A549 (cell line): ENCODE results near the gene BIRC5. TPM values are rescaled to one million over a fixed set of nuclear protein-coding genes. Genes with fewer than 3 reads are reported as not detected.

Source experiments
- ATAC-seq, 2 experiments: fragments of 200-7000 bp in 1 of 2; fragments of >200 bp in 1 of 2; cut with Nextera tagmentation in 1 of 2; cut with Tn5 transposase in 1 of 2; 3 replicates each; pipeline versions ENCODE4 v1.8.0 to v1.9.1; 2018 to 2020; ENCODE audit warnings: mild to moderate bottlenecking in 1 of 2, moderate library complexity in 1 of 2
- CTCF ChIA-PET: fragments of 300-600 bp; sonication (Branson Sonifier 250); formaldehyde crosslinking; extraction: SDS; loops from one replicate; lab custom pipeline; 2021; ENCODE audit warnings: antibody characterized with exemption, inconsistent platforms; lab: Yijun Ruan, JAX
- POLR2A ChIA-PET: fragments of 350-600 bp; formaldehyde crosslinking; extraction: SDS; loops from one replicate; lab custom pipeline; 2021; ENCODE audit warnings: antibody characterized with exemption, inconsistent platforms; lab: Yijun Ruan, JAX
- DNase-seq, 2 experiments: peaks; one replicate each; pipeline versions ENCODE4 v3.0.0 to v3.0.0-alpha.2; 2011 to 2016; ENCODE audit warnings: low read depth in 1 of 2, low spot score in 1 of 2
- FAIRE-seq: peaks from 2 replicates; lab custom pipeline; 2011; peaks lifted over from hg19 to GRCh38; lab: Jason Lieb, UNC
- H3K27ac ChIP-seq, 2 experiments: fragments of >200 bp; sonication (Bioruptor Twin); formaldehyde crosslinking; 3 replicates each; pipeline ENCODE4 v1.5.1; 2016 to 2017
- H3K4me1 ChIP-seq: fragments of >200 bp; sonication (Bioruptor Twin); formaldehyde crosslinking; 3 replicates; pipeline ENCODE4 v1.6.1; 2016
- H3K4me2 ChIP-seq: fragments of >200 bp; sonication (Bioruptor Twin); formaldehyde crosslinking; 3 replicates; pipeline ENCODE4 v1.6.1; 2016
- H3K4me3 ChIP-seq: fragments of >200 bp; sonication (Bioruptor Twin); formaldehyde crosslinking; 3 replicates; pipeline ENCODE4 v1.5.1; 2016
- H3K9me3 ChIP-seq: fragments of >200 bp; sonication (Bioruptor Twin); formaldehyde crosslinking; 3 replicates; pipeline ENCODE4 v1.6.1; 2016
- CBX8 ChIP-seq: fragments of 200-600 bp; sonication (generic); IDR thresholded peaks from 2 replicates; pipeline ENCODE4 v1.6.1; 2016
- CEBPB ChIP-seq, 2 experiments: fragments of >200 bp in 1 of 2; sonication (Bioruptor Twin) in 1 of 2; formaldehyde crosslinking in 1 of 2; IDR thresholded peaks; 2 replicates each; pipeline ENCODE4 v1.6.1; 2012 to 2016
- CHD2 ChIP-seq: fragments of 150-350 bp; IDR thresholded peaks from 2 replicates; pipeline ENCODE4 v1.6.1; 2014; ENCODE audit warnings: low read length; ENCODE audit not compliant: partially characterized antibody
- EP300 ChIP-seq, 2 experiments: fragments of >200 bp; sonication (Bioruptor Twin); formaldehyde crosslinking; IDR thresholded peaks; 2 replicates in 1 of 2; 3 replicates in 1 of 2; pipeline ENCODE4 v1.6.1; 2016 to 2017
- ESRRA ChIP-seq: fragments of 150-350 bp; IDR thresholded peaks from 2 replicates; pipeline ENCODE4 v1.6.1; 2014; ENCODE audit warnings: mild to moderate bottlenecking, low read length, borderline replicate concordance
- FOSB ChIP-seq: fragments of 250-450 bp; sonication (Bioruptor Pico); IDR thresholded peaks from 2 replicates; pipeline ENCODE4 v1.5.0; 2020; ENCODE audit warnings: mild to moderate bottlenecking, moderate library complexity
- FOXS1 ChIP-seq: fragments of 250-450 bp; sonication (Bioruptor Pico); IDR thresholded peaks from 2 replicates; pipeline ENCODE4 v1.5.0; 2020; ENCODE audit warnings: mild to moderate bottlenecking, moderate library complexity
- HDAC2 ChIP-seq: fragments of 200-600 bp; sonication (generic); IDR thresholded peaks from 2 replicates; pipeline ENCODE4 v1.6.1; 2016
- JUN ChIP-seq, 2 experiments: fragments of >200 bp; sonication (Bioruptor Twin); formaldehyde crosslinking; IDR thresholded peaks; 2 replicates in 1 of 2; 3 replicates in 1 of 2; pipeline ENCODE4 v1.6.1; 2016 to 2017
- JUNB ChIP-seq: fragments of >200 bp; sonication (Bioruptor Twin); formaldehyde crosslinking; IDR thresholded peaks from 2 replicates; pipeline ENCODE4 v1.6.1; 2016
- KDM5A ChIP-seq: fragments of 200-600 bp; sonication (generic); IDR thresholded peaks from 2 replicates; pipeline ENCODE4 v1.6.1; 2016; ENCODE audit warnings: antibody characterized with exemption, mild to moderate bottlenecking
- MAZ ChIP-seq: fragments of 150-350 bp; IDR thresholded peaks from 2 replicates; pipeline ENCODE4 v1.6.1; 2014; ENCODE audit warnings: antibody characterized with exemption, low read depth, low read length, borderline replicate concordance
- MYC ChIP-seq: IDR thresholded peaks from 2 replicates; pipeline ENCODE4 v1.6.1; 2012; ENCODE audit warnings: mild to moderate bottlenecking, inconsistent platforms, low read length, improper control_type of control experiment, borderline replicate concordance
- NPAS2 ChIP-seq: fragments of 250-450 bp; sonication (Bioruptor Pico); IDR thresholded peaks from 2 replicates; pipeline ENCODE4 v1.8.0; 2022; ENCODE audit warnings: mild to moderate bottlenecking, moderate library complexity, borderline replicate concordance
- PHF8 ChIP-seq: fragments of 200-600 bp; sonication (generic); IDR thresholded peaks from 2 replicates; pipeline ENCODE4 v1.6.1; 2016; ENCODE audit warnings: low read depth, mild to moderate bottlenecking, antibody characterized with exemption, moderate library complexity, borderline replicate concordance
- POLR2A ChIP-seq: IDR thresholded peaks from 2 replicates; pipeline ENCODE4 v1.6.1; 2012; ENCODE audit warnings: mild to moderate bottlenecking, low read length
- RAD21 ChIP-seq, 2 experiments: fragments of >200 bp in 1 of 2; sonication (Bioruptor Twin) in 1 of 2; formaldehyde crosslinking in 1 of 2; IDR thresholded peaks in 1 of 2; conservative IDR thresholded peaks in 1 of 2; 2 replicates in 1 of 2; 3 replicates in 1 of 2; pipeline ENCODE4 v1.6.1; 2012 to 2018; ENCODE audit warnings: inconsistent platforms in 1 of 2
- RFX5 ChIP-seq: fragments of 450-650 bp; IDR thresholded peaks from 2 replicates; pipeline ENCODE4 v1.7.1; 2014; ENCODE audit warnings: antibody characterized with exemption, mild to moderate bottlenecking, moderate library complexity
- SMC3 ChIP-seq: fragments of >200 bp; sonication (Bioruptor Twin); formaldehyde crosslinking; IDR thresholded peaks from 3 replicates; pipeline ENCODE4 v1.6.1; 2018; ENCODE audit warnings: inconsistent platforms
- TFCP2L1 ChIP-seq: fragments of 250-450 bp; sonication (Bioruptor Pico); IDR thresholded peaks from 2 replicates; pipeline ENCODE4 v1.5.0; 2021; ENCODE audit warnings: mild to moderate bottlenecking
- ZC3H11A ChIP-seq: fragments of 450-650 bp; IDR thresholded peaks from 2 replicates; pipeline ENCODE4 v1.6.1; 2014; ENCODE audit warnings: antibody characterized with exemption, mild to moderate bottlenecking
- WGBS: methylation state at CpG from one replicate; pipeline ENCODE4 v1.1.6; 2017; ENCODE audit errors: missing lambda C conversion rate; 5-methylcytosine and 5-hydroxymethylcytosine counted together
- polyA plus RNA-seq, 4 experiments: library from polyadenylated mRNA; depleted of rRNA in 3 of 4; stranded (reverse); fragments of >200 nt; fragmentation: RNase III in 1 of 4; extraction: RNeasy Plus Mini Kit Qiagen cat#74134 plus additional on column Dnase treatment in 1 of 4; gene quantifications; 2 replicates in 3 of 4; 3 replicates in 1 of 4; pipeline ENCODE4 v1.2.3, GENCODE V29; 2011 to 2017
- TF ChIP-seq, protein P1 (sequence below): fragments of 450-650 bp; IDR thresholded peaks from 2 replicates; pipeline ENCODE4 v1.6.1; 2014; ENCODE audit warnings: antibody characterized with exemption
- TF ChIP-seq, protein P2 (sequence below): fragments of >200 bp; sonication (Bioruptor Twin); formaldehyde crosslinking; IDR thresholded peaks from 3 replicates; pipeline ENCODE4 v1.5.1; 2016
- TF ChIP-seq, protein P3 (sequence below): IDR thresholded peaks from 2 replicates; pipeline ENCODE4 v1.6.1; 2012
- TF ChIP-seq, protein P4 (sequence below): fragments of 150-350 bp; IDR thresholded peaks from 2 replicates; pipeline ENCODE4 v1.6.1; 2014; ENCODE audit warnings: low read depth, mild to moderate bottlenecking, low read length
- TF ChIP-seq, protein P5 (sequence below): fragments of 250-450 bp; sonication (Bioruptor Pico); IDR thresholded peaks from 2 replicates; pipeline ENCODE4 v1.5.0; 2020; ENCODE audit warnings: low read depth, mild to moderate bottlenecking, moderate library complexity
- TF ChIP-seq, protein P6 (sequence below): fragments of 200-600 bp; sonication (generic); IDR thresholded peaks from 2 replicates; pipeline ENCODE4 v1.6.1; 2016; ENCODE audit warnings: antibody characterized with exemption, mild to moderate bottlenecking, moderate library complexity

Gene BIRC5
- polyA plus RNA-seq, 2 of the 4 experiments (the other 2 are of a cell fraction) = 51.9 to 109 TPM

DNA sequence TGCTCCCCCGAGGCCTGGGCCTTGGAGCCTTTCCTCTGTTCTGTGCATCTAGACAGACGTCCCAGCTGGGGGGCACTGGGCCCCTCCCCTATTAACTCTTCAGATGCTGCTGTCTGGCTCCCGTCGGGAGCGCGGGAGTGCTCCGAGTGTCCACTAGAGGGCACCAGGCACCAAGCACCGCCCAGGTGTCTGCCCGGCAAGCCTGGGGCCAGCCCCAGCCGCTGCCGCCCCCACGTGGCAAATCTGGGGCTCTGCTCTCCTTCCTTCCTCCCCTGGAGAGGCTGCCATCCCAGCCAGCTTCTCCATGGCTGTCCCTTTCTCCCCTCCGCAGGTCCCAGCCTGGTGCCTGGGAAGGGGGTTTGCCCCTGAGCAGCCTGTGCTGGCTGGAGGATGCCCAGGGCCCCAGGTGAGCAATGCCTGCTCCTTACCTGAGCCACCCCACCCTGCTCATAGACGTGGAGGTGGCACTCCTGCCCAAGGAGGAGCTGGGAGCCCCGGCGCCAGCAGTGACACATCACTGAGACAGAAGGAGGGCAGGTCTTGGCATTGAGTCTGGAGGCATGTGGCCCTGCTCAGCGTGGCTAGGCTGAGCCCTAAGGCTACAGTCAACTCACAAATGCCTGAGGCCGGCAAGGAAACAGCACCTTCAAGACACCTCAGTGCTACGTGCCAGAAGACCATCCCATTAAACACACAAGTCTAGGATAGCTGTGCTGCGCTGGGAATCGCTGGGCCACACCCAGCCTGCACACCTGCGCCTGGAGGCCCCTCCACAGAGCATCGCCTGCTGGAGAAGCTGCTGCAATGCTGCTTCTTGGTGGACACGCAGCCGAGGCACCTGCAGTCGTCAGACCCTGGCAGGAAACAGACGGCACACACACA lies 37.1 kb downstream of the BIRC5 start:
- H3K4me1 ChIP-seq = peaks cover 10% of the 10 kb centered on the region
- H3K4me3 ChIP-seq = no peak overlapping the region
- peak overlapping the region; percentile 69 for H3K4me2 ChIP-seq
- POLR2A ChIA-PET = interaction anchor here (0.9 kb wide), 1 partner anchor 293 kb away, joined by 3 read pairs; the partner anchor contains the start of gene TNRC6C
- DNase-seq = peak; percentile 90 to 98
- peak; percentile 81 to 90 for ATAC-seq
- CTCF ChIA-PET = interaction anchor here (0.6 to 11.6 kb wide), 112 partner anchors 9 to 1636 kb away, joined by 3 to 190 read pairs (median 4); partner anchors contain the start of genes AFMID, BIRC5, PGS1 and TK1
- TF ChIP-seq RFX5 (0 out of 2 replicates have a peak, but pooled peaks have one; percentile 12), POLR2A (no peak), MYC (peak; percentile 74), RAD21 (conservative IDR thresholded peaks at IDR 0.05 in 1 of 2, IDR thresholded peaks at IDR 0.05 in 1 of 2) (peak; percentile 98), FOXS1 (CRISPR knock-in tag) (no peak), SMC3 (peak; percentile 99), MAZ (peak; percentile 87; the same call in 1 of the 2 replicates), CHD2 (peak; percentile 21), ESRRA (0 out of 2 replicates have a peak, but pooled peaks have one; percentile 38), CBX8 (no peak), JUN (IDR thresholded peaks at IDR 0.05) (peak in 1 of 2 experiments; percentile 40; a peak in 1 of 5 replicates), ZC3H11A (no peak), KDM5A (no peak)
- TF ChIP-seq, protein P1, sequence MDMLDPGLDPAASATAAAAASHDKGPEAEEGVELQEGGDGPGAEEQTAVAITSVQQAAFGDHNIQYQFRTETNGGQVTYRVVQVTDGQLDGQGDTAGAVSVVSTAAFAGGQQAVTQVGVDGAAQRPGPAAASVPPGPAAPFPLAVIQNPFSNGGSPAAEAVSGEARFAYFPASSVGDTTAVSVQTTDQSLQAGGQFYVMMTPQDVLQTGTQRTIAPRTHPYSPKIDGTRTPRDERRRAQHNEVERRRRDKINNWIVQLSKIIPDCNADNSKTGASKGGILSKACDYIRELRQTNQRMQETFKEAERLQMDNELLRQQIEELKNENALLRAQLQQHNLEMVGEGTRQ = peak; percentile 68
- TF ChIP-seq, protein P2, sequence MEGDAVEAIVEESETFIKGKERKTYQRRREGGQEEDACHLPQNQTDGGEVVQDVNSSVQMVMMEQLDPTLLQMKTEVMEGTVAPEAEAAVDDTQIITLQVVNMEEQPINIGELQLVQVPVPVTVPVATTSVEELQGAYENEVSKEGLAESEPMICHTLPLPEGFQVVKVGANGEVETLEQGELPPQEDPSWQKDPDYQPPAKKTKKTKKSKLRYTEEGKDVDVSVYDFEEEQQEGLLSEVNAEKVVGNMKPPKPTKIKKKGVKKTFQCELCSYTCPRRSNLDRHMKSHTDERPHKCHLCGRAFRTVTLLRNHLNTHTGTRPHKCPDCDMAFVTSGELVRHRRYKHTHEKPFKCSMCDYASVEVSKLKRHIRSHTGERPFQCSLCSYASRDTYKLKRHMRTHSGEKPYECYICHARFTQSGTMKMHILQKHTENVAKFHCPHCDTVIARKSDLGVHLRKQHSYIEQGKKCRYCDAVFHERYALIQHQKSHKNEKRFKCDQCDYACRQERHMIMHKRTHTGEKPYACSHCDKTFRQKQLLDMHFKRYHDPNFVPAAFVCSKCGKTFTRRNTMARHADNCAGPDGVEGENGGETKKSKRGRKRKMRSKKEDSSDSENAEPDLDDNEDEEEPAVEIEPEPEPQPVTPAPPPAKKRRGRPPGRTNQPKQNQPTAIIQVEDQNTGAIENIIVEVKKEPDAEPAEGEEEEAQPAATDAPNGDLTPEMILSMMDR = peak; percentile 100
- TF ChIP-seq, protein P3, sequence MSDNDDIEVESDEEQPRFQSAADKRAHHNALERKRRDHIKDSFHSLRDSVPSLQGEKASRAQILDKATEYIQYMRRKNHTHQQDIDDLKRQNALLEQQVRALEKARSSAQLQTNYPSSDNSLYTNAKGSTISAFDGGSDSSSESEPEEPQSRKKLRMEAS = peak; percentile 83
- peak; percentile 32 for FAIRE-seq
- H3K9me3 ChIP-seq = no peaks in the 10 kb centered on the region
- WGBS = 29% methylated on average over 25 of the region's 27 CpGs
- peak overlapping the region; percentile 52 to 73; a peak in 5 of 6 replicates for H3K27ac ChIP-seq

DNA sequence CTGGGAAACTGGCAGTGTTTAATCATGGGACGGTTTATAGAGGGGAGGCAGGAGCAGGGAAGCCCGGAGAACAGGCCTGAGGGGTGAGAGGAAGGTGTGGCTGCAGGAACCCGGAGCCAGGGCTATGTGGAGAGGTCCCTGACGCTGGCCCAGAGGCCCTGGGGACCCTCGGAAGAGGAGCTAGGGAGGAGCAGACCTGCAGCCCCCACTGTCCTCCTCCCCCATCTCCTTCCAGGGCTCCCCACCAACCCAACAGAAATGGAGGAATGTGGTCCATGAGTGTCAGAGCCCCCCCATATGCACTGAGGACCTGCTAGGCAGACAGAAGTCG lies 37.7 kb downstream of the BIRC5 start:
- H3K4me1 ChIP-seq = peaks cover 10% of the 10 kb centered on the region
- H3K27ac ChIP-seq = peak overlapping the region in 1 of 2 experiments; percentile 73; a peak in 3 of 6 replicates
- no peak overlapping the region; the same call in 2 of the 3 replicates for H3K4me2 ChIP-seq
- no peak for FAIRE-seq
- H3K9me3 ChIP-seq = no peaks in the 10 kb centered on the region
- POLR2A ChIA-PET = no interaction called here
- 69% methylated on average over 6 of the region's 6 CpGs for WGBS
- TF ChIP-seq FOSB (CRISPR knock-in tag) = no peak
- TF ChIP-seq, protein P4, sequence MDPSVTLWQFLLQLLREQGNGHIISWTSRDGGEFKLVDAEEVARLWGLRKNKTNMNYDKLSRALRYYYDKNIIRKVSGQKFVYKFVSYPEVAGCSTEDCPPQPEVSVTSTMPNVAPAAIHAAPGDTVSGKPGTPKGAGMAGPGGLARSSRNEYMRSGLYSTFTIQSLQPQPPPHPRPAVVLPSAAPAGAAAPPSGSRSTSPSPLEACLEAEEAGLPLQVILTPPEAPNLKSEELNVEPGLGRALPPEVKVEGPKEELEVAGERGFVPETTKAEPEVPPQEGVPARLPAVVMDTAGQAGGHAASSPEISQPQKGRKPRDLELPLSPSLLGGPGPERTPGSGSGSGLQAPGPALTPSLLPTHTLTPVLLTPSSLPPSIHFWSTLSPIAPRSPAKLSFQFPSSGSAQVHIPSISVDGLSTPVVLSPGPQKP = no peak
- TF ChIP-seq TFCP2L1 (CRISPR knock-in tag) = no peak
- no peak for TF ChIP-seq NPAS2 (CRISPR knock-in tag)
- TF ChIP-seq PHF8 = no peak
- TF ChIP-seq JUN (IDR thresholded peaks at IDR 0.05) = no peak
- no peak for TF ChIP-seq HDAC2
- TF ChIP-seq ESRRA = no peak
- TF ChIP-seq, protein P5, sequence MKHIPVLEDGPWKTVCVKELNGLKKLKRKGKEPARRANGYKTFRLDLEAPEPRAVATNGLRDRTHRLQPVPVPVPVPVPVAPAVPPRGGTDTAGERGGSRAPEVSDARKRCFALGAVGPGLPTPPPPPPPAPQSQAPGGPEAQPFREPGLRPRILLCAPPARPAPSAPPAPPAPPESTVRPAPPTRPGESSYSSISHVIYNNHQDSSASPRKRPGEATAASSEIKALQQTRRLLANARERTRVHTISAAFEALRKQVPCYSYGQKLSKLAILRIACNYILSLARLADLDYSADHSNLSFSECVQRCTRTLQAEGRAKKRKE (CRISPR knock-in tag) = no peak
- no peak for TF ChIP-seq CEBPB (IDR thresholded peaks at IDR 0.05)
- TF ChIP-seq, protein P6, sequence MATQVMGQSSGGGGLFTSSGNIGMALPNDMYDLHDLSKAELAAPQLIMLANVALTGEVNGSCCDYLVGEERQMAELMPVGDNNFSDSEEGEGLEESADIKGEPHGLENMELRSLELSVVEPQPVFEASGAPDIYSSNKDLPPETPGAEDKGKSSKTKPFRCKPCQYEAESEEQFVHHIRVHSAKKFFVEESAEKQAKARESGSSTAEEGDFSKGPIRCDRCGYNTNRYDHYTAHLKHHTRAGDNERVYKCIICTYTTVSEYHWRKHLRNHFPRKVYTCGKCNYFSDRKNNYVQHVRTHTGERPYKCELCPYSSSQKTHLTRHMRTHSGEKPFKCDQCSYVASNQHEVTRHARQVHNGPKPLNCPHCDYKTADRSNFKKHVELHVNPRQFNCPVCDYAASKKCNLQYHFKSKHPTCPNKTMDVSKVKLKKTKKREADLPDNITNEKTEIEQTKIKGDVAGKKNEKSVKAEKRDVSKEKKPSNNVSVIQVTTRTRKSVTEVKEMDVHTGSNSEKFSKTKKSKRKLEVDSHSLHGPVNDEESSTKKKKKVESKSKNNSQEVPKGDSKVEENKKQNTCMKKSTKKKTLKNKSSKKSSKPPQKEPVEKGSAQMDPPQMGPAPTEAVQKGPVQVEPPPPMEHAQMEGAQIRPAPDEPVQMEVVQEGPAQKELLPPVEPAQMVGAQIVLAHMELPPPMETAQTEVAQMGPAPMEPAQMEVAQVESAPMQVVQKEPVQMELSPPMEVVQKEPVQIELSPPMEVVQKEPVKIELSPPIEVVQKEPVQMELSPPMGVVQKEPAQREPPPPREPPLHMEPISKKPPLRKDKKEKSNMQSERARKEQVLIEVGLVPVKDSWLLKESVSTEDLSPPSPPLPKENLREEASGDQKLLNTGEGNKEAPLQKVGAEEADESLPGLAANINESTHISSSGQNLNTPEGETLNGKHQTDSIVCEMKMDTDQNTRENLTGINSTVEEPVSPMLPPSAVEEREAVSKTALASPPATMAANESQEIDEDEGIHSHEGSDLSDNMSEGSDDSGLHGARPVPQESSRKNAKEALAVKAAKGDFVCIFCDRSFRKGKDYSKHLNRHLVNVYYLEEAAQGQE = no peak
- no peak for TF ChIP-seq JUNB
- no peak for TF ChIP-seq EP300 (IDR thresholded peaks at IDR 0.05)
- no peak for TF ChIP-seq FOXS1 (CRISPR knock-in tag)
- peak; percentile 0 to 4; a peak in 2 of 6 replicates for ATAC-seq
- no peak overlapping the region for H3K4me3 ChIP-seq
- DNase-seq = no peak
- CTCF ChIA-PET = interaction anchor here (0.6 to 11.6 kb wide), 72 partner anchors 8 to 1636 kb away, joined by 3 to 190 read pairs (median 6); partner anchors contain the start of genes AFMID, BIRC5, PGS1 and TK1
